Activated naive CD4-positive, alpha-beta T cell (primary cell): ENCODE results near the gene PDE4D.
"Not testable (repeated sequence)": the region's sequence is repeated elsewhere in the genome, so short reads cannot be mapped to it uniquely, and the experiment has no call there.

Experiments used
- DNase-seq, 4 experiments: peaks; one replicate each; lab custom pipeline; 2025; lab: John Stamatoyannopoulos, UW

PDE4D gene

GRCh38 chr5:59069438-59070079, 824.0 kb downstream of the PDE4D start:
- no peak for DNase-seq

DNA sequence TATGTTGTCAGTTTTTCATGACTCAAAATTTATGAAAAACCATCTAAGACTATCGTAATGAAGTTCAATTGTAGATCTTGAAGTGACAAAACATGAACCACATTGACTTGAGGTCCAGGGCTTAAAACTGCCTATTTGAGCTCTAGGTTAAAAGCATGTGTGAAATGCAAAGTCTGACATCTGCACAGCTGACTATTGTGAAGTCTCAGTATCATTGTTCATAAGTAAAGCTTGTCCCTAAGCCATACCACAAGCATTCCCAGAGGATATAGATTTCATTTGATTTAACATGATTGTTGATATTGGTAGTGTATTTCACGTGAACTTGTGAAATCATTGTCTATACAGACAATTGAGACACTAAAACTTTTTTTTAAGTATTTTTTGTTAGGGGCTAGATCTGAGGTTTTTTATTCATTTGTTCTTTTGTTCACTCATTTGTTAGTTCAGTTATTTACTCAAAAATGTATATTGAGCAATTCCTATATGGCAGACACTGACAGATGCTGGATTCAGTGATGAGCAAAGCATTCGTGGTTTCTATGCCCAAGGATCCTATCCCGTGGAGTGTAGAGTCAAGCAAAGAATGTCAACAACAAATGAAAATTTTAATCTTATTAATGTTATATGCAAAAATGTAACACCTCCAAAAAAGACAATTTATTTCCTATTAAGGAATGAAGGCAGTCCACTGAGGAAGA, 825.4 kb downstream of the PDE4D start:
- DNase-seq = no peak

GRCh38 chr5:59066367-59067163, 827.0 kb downstream of the PDE4D start:
- no peak for DNase-seq

- no peak for DNase-seq
Observed at GRCh38 chr5:59065554-59065953, 828.0 kb downstream of the PDE4D start.

- DNase-seq = no peak
Observed at GRCh38 chr5:59064293-59064692, 829.2 kb downstream of the PDE4D start.

GRCh38 chr5:59062986-59063683, 830.4 kb downstream of the PDE4D start:
- DNase-seq = no peak

DNA sequence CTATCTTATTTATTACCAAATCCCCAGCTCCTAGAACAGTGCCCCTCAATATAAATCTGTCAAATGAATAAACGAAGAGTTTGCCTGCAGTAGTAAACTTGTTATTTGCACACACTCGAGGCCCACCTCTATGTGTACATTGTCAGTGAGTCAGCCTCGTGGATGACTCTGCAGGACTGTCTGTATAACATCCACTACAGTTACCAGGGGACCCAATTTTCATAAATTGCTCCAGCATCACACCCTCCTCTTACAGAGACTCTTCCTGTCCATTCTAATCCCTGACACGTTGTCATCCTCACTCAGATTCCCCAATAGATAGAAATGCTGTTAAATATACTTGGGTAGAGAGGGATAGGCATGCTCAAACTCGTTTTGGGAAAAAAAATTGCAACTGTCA, 832.1 kb downstream of the PDE4D start:
- DNase-seq = no peak

DNA sequence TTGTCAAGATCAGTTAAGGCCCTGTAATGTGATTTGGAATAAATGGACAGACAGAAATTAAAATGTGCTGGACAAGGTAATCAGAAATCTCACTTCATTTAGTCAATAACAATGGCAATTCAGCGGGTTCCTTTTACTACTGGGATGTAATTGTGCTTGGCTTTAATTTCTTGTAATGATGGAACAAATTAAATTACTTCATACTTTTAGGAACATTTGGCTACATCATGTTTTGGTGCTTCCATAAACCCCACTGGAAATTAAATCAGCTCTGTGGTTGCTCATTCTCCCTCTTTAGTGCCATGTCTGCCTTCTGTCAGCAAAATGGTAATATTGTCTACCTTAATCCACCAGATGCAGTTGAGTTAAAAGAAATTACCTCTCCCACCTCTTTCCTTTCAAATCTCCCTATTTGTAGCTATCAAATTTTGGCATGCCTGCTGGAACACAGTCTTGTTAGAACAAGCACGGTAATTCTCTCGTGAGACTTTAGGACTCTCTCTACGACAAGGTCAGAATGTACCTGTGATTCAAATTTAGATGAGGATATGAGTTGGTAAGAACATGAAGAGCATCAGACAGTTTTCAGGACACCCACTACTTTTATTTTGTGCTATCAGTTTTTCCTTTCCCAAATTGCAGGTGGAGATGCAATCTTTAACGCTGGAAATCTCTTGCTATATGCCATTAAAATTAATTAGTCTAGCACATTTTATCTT, 834.4 kb downstream of the PDE4D start:
- no peak for DNase-seq

DNA sequence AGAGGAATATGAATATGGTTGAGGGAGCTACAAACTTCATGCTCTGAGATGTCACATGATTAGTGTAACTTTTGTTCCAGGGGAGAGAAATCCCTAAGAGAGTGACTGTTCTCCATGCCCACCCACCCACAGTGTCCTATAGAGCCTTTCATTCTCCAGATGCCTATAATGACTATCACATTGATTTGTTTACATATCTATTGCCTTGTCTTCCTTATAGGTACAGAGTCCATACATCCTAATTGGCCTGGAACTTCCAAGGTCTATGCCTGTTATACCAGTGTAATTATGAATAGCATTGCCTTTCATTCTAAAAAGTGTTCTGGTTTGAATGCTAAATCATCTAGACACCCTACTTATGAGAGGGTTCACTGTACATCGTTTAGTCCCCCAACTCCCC, 835.3 kb downstream of the PDE4D start:
- no peak for DNase-seq

- not testable (repeated sequence) for DNase-seq
Observed at GRCh38 chr5:59056599-59056998, 836.9 kb downstream of the PDE4D start.

DNA sequence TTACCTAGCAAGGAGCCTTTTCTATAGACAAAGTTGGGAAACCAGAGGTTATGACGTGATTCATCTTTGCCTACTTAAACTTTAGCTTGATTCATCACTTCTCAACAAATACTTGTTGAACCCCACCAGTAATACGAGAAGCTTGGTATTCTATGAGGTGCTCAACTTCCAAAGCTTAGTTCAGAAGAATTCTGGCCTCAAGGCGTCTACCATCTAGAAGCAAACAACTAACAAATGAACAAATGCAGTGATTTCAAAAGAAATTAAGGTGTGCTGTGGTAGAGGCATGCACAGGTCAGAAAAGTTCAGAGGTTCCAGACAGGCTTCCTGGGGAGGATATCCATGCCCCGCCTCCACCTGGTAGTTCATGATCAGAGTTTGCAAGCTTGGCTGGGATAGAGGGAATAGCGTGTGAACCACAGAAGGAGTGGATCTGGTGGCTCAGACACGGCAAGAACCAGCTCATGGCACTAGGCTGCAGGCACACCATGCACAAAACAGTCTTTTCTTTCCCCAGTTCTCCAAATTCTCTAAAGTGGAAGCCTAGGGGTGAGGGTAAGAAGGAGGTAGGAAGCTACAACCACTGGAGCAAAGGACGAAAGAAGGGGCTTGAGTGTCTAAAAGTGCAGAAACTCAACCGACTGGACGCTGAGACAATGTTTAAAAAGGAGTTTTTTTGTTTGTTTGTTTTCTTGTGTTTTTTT, 837.6 kb downstream of the PDE4D start:
- no peak for DNase-seq

GRCh38 chr5:59054963-59055528, 838.5 kb downstream of the PDE4D start:
- DNase-seq = no peak

- no peak for DNase-seq
Observed at GRCh38 chr5:59051951-59052350, 841.6 kb downstream of the PDE4D start.

GRCh38 chr5:59049095-59049494, 844.4 kb downstream of the PDE4D start:
- no peak for DNase-seq

- DNase-seq = no peak
Observed at GRCh38 chr5:59042201-59043055, 851.1 kb downstream of the PDE4D start.

- DNase-seq = no peak
Observed at GRCh38 chr5:59041355-59041754, 852.2 kb downstream of the PDE4D start.

GRCh38 chr5:59040804-59041201, 852.7 kb downstream of the PDE4D start:
- no peak for DNase-seq

GRCh38 chr5:59040024-59040803, 853.3 kb downstream of the PDE4D start:
- DNase-seq = no peak
